Measurements from ENCODE around the gene ZFP92.

GRCh38 chrX:153366119-153366518 is 45.2 kb upstream of the ZFP92 start:
- TF ChIP-seq, protein P1, sequence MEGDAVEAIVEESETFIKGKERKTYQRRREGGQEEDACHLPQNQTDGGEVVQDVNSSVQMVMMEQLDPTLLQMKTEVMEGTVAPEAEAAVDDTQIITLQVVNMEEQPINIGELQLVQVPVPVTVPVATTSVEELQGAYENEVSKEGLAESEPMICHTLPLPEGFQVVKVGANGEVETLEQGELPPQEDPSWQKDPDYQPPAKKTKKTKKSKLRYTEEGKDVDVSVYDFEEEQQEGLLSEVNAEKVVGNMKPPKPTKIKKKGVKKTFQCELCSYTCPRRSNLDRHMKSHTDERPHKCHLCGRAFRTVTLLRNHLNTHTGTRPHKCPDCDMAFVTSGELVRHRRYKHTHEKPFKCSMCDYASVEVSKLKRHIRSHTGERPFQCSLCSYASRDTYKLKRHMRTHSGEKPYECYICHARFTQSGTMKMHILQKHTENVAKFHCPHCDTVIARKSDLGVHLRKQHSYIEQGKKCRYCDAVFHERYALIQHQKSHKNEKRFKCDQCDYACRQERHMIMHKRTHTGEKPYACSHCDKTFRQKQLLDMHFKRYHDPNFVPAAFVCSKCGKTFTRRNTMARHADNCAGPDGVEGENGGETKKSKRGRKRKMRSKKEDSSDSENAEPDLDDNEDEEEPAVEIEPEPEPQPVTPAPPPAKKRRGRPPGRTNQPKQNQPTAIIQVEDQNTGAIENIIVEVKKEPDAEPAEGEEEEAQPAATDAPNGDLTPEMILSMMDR (IDR thresholded peaks at IDR 0.05), result no peak
- TF ChIP-seq POLR2A (IDR thresholded peaks at IDR 0.05), result no peak
- TF ChIP-seq POLR2AphosphoS5 (IDR thresholded peaks at IDR 0.05), result no peak

Data from prostate gland (tissue), 2 donors.